AG10803 (cell line): ENCODE data around the gene SYNGR1.
"Not testable (repeated sequence)": the region's sequence is repeated elsewhere in the genome, so short reads cannot be mapped to it uniquely, and the experiment has no call there.

ENCODE experiments used
- DNase-seq: peaks from one replicate; pipeline ENCODE4 v3.0.0; 2010; ENCODE audit warnings: low read depth
- H3K4me3 ChIP-seq: 2 replicates; pipeline ENCODE4 v1.5.1; 2011; ENCODE audit warnings: mild to moderate bottlenecking, low read length, control low read depth
- CTCF ChIP-seq: conservative IDR thresholded peaks from 2 replicates; pipeline ENCODE4 v1.5.1; 2011; ENCODE audit warnings: mild to moderate bottlenecking, low read length, control low read depth, inconsistent platforms

The SYNGR1 gene

DNA sequence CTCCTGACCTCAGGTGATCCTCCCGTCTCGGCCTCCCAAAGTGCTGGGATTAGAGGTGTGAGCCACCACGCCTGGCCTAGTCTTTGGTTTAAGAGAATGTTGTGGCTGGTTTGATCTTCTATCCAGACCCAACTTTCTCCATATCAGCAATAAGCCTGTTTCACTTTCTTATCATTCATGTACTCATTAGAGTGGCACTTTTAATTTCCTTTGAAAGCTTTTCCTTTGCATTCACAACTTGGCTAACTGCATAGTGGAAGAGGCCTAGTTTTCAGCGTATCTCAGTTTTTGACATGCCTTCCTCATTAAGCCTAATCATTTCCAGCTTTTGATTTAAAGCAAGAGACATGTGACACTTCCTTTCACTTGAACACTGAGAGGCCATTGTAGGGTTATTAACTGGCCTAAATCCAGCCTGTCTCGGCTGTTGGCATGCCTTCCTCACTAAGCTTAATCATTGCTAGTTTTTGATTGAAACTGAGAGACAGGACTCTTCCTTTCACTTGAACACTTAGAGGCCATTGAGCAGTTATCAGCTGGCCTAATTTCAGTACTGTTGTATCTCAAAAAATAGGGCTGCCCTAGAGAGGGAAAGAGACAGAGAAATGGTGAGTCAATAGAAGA lies 17.2 kb upstream of the SYNGR1 start:
- peak; percentile 69 for DNase-seq
- no peak for TF ChIP-seq CTCF
- no peak overlapping the region for H3K4me3 ChIP-seq

DNA sequence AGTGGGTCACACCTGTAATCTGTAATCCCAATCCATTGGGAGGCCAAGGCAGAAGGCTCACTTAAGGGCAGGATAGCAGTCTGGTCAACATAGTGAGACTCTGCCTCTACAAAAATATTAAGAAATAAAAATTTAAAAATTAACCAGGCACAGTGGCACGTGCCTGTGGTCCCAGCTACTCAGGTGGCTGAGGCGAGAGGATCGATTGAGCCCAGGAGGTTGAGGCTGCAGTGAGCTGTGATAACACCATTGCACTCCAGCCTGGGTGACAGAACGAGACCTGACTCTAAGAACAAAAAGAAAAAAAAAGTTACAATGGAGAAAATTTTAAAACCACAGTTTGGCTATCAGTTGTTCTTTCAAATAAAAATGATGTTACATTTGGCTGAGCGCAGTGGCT lies 13.4 kb upstream of the SYNGR1 start:
- H3K4me3 ChIP-seq: no peak overlapping the region
- DNase-seq: no peak
- no peak for TF ChIP-seq CTCF

DNA sequence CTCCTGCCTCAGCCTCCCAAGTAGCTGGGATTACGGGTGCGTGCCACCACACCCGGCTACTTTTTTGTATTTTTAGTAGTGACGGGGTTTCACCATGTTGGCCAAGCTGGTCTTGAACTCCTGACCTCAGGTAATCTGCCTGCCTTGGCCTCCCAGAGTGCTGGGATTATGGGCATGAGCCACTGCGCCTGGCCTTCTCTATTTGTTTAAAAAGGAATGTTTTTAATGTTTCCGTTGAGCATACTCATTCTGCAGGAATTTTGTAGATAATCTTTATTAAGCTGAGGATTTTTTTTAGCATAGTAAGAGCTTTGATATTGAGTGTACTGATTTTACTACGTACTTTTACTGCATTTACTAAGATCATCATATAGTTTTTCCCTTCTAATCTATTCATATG lies 10.0 kb upstream of the SYNGR1 start:
- H3K4me3 ChIP-seq, DNase-seq: not testable (repeated sequence)

DNA sequence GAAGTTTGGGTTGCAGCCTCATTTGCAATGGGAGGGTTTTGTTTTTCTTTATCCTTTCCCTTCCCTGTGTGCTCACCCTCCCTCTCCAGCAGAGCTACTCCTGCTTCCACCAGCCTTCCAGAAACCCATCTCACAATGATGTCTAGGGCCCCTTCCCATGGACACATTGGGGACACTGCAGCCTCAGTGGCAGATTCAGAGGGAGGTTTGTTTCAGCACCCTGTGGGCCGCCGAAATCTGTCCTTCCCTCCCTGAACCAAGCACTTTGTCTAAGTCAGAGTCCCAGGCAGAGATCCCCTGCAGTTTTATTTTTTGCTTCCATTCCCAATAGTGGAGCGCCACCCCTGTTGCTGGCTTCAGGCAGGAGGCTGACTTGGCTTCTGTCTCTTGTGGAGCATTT lies 8.6 kb upstream of the SYNGR1 start:
- DNase-seq: no peak
- no peak overlapping the region for H3K4me3 ChIP-seq
- no peak for TF ChIP-seq CTCF

DNA sequence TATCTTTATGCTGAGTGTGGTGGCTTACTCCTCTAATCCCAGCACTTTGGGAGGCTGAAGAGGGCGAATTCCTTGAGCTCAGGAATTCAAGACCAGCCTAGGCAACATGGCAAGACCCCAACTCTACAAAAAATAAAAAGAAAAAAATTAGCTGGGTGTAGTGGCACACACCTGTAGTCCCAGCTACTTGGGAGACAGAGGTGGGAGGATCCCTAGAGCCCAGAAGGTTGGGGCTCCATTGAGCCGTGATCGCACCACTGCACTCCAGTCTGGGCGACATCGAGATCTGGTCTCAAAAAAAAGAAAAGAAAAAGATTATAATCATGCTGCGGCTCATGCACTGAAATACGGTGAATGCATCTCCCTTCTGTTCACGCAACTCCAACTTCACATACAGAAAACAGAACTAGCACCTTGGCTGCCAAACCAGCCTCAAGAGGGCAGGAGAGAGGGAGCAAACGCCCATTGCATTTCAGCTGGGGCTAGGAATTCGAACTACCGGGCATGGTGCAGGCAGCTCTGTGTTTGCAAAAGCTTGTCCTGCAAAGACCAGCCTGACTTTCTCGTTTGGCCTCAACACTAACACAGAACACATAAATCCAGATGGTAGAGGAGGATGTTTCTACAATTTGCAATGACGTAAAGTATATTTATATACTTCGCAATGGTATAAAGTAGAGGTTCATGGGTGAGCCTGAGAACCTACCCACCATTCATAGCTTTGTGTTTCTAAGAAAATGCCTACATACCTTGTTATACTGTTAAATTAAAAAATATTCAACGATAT lies 6.3 kb upstream of the SYNGR1 start:
- peak; percentile 57 for DNase-seq
- H3K4me3 ChIP-seq: no peak overlapping the region
- peak; percentile 91 for TF ChIP-seq CTCF

DNA sequence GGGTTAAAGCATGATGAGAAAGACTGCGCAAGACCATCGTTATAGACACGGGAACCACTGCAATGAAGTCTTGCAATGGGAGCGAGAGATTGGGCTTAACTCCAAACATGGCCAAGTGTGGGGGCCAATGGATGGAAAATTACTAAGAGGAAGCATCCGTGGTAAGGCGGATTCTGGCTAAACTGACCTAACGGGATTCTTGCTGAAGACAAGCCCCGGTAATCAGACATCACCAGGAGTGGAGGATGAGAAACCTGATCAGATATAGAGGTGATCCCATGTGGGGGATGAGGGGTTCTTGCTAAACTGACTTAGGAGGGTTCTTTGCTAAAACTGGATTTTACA lies 5.8 kb upstream of the SYNGR1 start:
- TF ChIP-seq CTCF: no peak
- H3K4me3 ChIP-seq: no peak overlapping the region
- DNase-seq: no peak

DNA sequence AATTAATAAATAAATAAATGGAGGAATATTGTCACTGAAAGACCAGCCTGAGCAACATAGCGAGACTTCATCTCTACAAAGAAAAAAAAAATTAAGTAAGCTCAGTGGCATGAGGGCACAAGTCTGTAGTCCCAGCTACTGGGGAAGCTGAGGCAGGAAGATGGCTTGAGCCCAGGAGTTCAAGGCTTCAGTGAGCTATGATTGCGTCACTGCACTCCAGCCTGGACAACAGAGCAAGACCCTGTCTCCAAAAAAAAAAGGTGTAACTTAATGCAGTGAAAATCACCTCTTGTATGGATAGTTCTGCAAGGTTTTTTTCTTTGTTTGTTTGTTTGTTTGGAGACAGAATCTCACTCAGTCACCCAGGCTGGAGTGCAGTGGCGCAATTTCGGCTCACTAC lies 4.6 kb upstream of the SYNGR1 start:
- no peak overlapping the region for H3K4me3 ChIP-seq
- DNase-seq: no peak
- no peak for TF ChIP-seq CTCF
